Fibroblast of skin of scalp (primary cell): ENCODE data around the gene USE1.

ENCODE experiments used
- DNase-seq: peaks from one replicate; pipeline ENCODE4 v3.0.0-alpha.2; 2013

Gene USE1

DNA sequence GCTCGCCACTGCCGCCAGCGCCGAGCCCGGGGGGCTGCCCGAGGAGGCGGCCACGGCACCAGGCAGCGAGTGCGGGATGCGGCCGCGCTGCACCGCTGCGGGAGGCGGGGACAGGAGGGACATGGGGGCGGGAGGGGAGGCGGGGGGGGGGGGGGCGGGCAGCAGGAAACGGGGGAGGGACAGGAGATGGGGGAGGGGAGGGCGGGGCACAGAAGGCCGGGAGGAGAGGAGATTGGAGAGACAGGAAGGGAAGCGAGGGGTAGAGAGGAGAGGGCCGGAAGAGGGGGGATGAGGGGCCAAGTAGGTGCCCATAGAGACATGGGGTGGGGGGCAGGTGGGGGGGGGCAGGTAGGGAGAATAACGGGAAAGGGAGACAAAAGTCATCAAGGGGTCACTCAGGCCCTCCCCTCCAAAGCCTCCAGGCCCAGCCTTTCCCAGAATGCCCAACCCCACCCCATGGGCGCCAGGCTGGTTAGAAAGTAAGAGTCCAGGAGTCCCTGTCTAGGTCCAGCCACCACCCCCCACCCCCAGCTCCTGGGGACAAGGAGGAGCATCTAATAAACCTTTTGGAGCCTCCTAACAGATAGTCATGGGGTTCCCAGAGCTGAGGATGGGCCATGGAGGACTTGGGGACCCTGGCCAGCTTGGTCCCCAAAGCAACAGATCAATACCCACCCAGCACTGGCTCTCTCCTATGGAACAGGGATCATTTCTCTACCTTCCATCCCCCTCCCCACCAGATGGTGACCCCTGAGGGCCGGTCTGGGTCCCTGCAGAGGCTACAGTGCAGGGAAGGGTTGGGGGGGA is 21.0 kb downstream of the USE1 start:
- peak; percentile 61 for DNase-seq

DNA sequence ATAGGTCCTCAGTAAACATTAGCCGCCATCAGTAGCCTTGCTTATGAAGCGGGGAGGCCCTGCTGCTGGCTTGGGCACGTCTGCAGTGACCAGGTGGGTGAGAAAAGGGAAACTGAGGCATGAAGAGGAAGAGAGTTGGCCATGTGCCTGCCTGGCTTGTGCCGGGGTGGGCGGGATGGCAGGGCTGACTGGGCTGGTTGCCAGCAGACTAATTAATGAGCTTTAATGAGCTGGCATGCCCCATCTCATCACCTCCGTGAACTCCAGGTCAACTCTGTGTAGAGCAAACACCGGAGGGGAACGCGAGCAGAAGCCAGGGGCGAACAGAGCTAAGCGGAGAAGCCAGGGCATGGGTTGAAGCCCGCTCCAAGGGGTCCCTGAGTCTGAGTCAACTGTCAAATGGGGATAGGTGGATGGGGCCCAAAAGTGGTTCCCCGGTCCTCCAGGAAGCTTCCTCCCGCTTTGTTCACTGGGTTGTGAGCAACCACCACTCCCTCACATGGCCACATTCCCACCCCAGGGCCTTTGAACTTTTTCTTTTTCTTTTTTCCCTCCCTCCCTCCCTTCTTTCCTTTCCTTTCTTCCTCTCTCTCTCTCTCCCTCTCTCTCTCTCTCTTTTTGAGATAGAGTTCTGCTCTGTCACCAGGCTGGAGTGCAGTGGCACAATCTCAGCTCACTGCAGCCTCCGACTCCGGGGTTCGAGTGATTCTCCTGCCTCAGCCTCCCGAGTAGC is 21.8 kb downstream of the USE1 start:
- DNase-seq: no peak

DNA sequence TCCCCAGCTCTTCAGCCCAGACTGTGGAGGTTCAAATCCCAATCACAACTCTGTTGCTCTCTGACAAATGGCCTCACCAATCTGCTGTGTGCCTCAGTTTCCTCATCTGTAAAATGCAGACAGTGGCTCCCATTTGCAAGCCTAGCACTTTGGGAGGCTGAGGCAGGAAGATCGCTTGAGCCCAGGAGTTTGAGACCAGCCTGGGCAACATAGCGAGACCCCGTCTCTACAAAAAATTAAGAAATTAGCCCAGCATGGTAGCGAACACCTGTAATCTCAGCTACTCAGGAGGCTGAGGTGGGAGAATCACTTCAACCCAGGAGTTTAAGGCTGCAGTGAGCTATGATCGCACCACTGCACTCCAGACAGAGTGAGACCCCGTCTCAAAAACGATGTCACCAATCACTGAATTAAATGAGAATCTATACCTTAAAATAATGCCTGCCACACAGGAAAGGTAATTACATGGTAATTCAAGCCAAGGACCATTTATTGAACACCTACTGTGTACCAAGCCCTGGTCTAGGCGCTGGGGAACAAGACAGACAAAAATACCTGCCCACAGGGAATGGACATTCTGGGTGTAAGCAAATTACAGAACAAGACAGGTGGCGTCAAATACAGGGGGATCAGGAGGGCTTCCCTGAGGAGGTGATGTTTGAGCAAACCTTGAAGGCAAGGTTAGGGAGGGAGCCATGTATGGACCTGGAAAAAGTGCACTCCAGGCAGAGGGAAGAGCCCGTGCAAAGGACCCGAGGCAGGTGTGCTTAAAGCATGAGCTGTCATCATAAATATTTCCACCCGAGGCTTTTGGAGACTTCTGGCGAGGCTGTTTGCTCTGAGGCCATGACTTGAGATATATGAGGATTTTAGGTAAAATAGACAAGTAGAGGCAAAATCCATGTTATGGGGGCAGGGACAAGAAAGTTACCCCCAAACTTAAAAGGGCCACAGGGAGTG is 22.9 kb downstream of the USE1 start:
- no peak for DNase-seq

DNA sequence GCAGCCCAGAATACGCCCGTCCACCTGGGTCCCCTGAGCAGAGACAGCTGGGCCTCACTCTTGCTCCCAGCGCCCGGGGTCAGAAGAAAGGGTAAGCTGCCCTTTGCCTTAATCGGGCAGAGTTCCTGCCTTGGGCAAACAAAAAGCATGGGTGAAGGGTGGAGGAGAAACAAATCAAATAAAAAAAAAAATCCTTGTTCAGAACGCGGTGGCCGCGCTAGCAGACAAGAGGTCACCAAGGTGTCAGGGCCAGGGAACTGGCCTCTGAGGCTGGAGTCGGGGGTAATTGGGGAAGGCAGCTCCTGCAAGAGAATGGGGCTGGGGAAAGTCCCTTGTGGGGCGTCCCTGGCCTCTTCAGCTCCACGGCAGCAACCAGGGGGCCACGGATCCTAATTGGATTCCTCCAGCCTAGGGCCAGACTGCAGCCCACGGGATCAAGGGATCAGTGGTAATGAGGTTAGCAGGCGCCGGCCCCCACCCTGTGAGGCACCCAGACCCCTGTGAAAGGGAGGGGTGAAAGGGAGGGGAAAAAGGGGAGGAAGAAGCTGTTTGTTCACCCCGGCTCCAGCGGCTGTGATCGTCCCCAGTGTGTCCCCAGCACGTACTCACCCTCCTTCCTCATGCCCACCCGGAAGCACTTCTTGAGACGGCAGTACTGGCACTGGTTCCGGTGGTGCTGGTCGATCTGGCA is 25.1 kb downstream of the USE1 start:
- DNase-seq: no peak

DNA sequence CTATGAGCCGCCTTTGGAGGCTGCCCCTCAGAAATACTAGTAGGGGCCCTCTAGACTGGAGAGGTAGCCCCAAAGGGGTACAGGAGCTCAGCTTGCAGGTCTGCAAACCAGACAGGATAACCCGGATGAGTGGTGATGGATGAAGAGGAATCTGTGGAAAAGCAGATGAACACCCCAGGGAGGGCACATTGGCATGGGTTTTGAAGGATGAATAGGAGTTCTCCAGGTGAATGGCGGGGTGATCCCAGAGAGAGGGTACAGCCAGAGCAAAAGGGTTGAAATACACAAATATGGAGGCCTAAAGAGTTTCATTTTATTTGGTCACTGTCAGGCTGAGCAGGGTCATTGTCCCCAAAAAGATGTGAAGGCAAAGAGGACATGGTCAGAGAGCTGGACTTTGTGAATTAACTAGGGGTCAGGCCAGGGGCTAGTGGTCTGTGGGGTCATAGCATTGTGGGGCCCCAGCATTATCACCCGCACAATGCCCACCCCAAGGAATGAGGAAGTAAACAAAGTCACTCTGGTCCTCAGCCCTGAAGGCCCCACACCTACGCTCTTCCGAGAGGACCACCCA is 25.8 kb downstream of the USE1 start:
- no peak for DNase-seq

DNA sequence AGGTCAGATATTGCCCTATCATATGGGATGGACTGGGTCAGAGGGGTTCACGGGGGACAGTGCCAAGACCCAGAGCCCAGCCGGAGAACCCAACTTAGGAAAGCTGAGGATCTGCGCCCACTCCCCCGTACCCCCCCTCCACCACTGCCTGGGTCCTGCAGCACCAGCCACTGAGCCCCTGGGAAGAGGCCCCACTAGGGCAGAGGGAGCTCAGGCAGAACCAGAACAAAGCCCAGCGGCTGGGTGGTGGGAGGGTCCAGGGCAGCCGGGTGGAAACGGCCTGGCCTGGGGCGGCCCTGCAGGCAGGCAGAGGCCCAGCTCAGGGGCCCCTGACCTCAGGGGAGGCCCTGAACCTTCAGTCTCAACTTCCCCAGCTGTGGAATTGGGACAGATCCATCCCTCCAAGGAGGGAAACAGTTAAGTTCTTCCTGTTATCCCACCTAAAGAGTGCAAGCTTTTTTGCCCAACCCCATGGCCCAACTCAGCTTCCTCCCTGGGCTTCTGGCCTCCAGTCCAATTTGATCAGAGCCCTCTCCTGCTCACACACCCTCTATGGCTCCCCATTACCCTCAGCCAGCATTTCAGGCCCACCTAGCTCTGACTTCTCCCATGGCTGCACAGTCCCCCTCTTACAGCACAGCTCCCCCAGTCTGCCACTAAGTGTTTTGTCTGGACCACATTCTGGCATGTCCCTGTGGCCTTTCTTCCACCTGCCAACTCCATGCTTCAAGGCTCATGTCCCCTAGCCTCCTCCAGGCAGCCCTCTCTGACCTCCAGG is 27.5 kb downstream of the USE1 start:
- no peak for DNase-seq

DNA sequence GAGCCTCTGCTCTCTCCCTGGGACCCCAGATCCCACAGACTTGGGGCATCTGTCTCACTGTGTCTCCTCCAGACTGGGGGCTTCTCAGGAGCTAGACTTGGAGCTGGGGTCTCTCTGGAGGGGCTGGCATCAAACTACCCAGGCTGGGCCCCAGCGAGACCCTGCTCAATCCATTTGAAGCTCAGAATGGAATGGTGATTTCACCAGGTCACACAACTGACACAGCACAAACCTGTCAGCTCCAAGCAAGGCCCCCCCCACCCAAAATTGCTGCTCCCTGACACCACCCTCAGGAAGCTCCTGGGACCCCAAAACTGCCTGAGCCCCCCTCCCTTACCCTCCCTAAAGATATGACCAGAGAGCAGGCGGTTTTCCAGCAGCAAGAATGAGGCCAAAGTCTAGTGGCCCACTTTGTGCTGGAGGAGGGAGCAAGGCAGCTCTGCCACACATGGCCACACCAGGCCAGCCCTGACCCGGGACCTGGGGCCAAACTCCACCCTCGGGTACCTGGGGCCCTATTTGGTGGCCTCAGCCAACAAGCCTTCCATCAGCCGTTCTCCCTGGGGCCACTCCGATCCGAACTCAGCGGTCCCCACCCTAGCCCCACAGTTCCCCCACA is 28.2 kb downstream of the USE1 start:
- DNase-seq: no peak

DNA sequence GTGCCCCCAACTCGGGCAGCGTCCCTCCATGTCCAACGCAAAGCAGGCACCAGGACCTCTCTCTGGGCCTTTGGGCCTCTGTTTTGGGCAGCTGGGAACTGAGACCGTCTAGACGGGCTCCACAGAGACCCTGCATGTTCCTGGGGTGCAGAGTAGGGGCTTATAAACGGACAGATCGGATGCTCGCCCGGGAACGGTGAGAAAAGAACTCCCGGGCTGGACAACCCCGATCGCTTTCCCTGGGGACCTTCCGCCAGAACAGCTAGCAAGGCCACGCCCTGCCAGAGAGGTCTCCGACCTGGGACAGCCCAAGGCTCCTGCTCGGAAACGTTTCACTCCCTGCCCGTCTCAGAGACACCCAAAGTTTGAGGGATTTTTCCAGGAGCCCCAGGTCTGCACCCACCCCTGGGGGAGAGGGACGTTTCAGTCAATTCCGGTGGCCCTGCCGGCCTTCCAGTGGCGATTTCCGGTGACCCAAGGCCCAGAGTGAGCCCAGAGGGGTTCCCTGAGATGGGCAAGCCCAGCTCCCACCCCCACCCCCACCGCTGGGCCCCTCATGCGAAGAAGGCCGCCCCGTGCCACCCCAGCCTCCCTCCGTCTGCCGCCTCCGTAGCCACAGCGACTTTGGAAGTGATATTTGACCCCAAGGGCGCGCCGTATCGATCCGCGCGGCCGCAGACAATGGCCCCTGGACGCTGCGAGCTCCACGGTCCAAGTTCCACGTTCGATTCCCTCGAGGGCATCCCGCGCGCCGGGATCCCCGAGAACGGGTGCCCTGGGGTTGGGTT is 28.9 kb downstream of the USE1 start:
- DNase-seq: peak; percentile 36

DNA sequence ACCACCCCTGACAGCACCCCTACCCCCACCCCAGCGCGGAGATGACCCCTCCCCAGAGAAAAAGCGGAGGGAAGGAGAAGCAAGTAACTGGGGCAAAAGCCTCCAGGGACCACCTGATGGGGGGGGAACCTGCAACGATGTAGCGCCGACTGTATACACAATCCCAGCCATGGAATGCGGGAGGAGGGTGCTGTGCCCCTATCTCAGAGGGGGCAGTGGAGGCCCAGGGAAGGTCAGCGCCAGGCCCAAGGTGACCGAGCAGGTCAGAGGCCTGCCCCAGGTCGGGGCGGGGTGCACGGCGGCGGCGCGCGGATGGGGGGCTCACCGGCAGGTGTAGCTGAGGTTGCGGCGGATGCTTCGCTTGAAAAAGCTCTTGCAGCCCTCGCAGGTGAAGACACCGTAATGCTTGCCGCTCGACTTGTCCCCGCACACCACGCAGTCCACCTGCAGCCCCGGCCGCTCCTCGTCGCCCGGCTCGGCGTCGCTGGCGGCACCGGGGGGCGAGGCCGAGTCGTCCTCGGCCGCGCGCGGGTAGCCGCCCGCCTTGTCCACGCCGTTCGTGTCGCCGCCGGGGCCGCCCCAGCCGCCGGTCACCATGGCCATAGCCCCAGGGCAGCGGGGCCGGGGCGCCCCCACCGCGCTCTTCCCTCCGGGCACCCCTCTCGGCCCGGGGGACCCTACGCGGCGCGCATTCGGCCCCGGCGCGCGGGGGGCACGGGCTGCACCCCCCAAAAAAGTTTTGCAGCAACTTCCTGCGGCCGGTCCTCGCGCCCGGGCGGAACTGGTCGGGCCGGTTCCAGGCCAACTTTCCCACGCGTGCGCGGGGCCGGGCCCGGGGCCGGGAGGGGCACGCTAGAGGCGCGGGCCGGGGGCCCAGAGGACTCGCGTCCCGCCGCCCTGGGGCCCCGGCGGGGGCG is 29.7 kb downstream of the USE1 start:
- no peak for DNase-seq

DNA sequence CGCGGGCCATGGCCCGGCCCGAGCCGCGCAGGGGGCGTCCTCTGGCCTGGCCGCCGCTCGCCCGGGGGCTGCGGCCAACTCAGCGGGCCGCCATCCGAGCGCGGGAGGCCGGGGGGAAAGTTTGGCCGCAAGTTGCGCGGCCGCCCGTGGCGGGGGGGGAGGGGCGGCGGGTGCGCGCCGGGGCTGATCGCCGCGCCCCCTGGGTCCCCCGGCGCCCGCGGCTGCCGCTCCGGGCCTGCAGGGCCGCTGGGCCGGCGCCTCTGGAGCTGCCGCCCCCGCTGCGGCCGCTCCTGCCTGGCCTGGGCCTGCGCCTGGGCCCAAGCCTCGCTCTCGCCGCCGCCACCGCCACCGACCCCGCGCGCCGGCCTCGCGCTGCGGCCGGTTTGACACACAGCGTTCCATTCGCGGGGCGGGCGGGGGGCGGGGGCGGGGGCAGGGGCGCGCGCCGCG is 30.4 kb downstream of the USE1 start, which contains the start of gene NR2F6:
Gene NR2F6 (minus strand): TSS at position 385 of the 450 bp plus-strand sequence. CDS start 699 bp downstream, outside the sequence.
- no peak for DNase-seq

DNA sequence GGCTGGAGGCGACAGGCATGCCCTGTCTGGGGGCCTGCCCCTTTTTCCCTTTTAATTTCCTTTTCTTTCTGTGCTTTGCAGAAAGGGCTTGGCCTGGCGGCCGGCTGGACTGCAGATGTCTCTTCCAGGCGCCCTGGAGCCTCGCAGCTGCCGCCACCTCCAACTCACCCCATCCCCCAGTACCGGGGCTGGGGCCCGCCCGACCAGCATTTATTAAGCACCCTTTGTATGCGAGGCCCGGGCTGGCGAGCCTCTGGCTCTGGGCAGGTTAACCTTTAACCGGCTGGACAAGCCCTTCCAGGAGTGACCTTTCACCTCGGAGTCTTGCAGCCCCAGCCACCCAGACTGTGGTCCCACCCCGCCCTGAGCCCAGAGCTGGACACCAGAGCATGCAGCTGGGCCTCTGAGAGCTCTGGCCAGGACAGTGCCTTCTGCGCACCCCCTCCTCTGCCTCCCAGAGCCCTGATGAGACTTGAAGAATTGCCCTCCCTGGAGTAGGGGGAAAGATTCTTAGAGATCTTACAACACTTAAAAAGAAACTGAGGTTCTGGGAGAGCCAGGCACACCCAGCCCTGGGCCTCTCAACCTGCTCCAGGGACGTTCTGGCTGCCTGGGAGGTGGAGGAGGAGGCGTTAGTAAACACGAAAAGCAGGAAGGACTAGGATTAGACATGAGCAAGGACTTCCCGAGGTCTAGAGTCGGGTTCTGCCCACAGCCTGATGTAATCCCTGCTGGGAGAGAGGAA is 31.7 kb downstream of the USE1 start:
- peak; percentile 18 for DNase-seq

DNA sequence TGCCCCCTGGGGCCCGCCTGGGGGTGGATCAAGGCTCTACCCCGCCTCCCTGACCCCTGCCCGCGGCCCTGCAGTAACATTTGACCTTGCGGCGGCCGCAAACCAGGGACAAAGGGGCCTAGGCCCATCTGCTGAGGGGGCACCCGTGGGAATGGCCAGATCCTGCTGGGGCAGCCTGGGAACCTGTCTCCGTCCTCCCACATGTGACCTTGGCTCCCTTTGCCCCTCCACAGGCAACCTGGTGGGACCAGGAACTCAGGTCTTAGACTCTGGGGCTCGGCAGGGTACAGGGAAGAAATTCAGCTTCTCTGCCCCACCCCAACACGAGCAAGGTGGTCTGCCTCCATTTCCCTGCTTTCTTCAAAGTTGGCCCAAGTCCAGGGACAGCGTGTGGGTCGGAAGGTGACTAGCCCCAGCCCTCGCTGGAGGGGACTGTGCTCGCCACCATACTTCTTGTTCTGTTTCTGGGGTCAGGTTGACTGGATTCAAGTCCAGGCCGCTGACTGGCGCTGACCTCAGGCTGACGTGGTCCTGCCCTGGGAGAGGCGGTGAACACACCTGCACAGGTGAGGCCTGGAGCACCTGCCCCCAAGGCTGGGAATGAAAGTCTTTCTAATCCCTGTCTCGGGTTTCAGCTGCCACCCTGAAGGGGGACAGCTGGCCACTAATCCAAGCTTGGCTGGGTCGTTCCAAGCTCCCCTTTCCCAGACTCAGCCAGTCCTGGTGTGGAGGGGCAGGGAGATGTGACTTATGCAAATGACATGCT is 33.0 kb downstream of the USE1 start:
- DNase-seq: no peak

DNA sequence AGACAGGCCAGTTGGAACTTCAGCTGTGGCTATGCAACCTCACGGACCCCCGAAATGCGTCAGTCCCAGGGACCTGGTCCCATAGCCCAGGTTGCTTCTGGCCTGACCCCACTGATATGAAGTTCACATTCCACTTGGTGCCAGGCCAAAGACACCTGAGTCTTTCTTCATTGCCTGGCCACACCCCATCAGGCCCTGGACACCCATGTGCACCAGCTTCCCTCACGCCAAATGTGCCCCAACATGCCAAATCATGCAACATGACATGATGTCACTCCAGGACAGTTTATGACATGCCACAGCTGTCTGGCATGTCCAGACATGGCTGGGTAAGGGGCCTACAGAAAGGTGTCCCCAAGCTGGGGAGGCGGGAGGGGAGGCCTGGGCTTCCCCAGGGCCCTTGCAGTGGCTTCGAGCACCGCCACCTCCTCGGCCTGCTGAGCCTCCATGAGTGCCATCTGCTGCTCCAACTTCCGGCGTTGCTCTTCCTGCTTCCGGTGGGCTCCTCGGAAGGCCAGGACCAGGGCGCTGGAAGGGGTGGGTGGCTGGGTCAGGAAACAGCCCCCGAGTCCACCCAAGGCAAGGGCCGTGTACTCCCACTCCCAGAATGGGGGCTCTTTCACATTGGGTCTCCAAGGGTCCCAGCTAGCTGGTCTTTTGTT is 34.9 kb downstream of the USE1 start:
- DNase-seq: no peak

DNA sequence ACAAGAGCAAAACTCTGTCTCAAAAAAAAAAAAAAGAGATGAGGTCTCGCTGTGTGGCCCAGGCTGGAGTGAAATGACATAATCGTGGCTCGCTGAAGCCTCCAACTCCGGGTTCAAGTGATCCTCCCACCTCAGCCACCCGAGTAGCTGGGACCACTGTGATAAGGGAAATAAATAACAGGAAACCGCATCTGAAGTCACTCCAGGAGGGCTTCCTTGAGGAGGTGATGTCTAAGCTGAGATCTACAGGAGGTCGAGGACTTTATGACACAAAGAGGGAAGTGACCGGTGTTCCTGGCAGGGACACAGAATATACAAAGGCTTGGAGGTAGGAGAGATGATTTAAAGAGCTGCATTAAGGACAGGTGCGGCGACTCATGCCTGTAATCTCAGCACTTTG is 39.5 kb downstream of the USE1 start:
- DNase-seq: no peak

DNA sequence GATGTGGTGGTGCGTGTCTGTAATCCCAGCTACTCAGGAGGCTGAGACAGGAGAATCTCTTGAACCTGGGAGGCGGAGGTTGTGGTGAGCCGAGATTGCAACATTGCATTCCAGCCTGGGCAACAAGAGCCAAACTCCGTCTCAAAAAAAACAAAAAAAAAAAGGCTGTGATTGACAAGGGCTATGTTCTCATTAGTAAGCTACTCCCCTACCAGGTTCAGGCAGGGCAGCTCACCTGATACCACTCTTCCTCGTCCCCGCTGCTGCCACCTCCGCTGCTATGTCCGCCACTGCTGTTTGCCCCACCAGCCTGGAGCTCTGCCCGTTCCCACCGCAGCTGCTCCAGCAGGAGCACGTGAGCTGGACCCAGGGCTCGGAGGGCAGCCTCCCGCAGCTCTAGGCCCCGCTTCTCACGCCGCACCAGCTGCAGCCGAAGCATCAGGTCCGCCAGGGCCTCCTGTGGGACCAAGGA is 40.0 kb downstream of the USE1 start:
- no peak for DNase-seq

DNA sequence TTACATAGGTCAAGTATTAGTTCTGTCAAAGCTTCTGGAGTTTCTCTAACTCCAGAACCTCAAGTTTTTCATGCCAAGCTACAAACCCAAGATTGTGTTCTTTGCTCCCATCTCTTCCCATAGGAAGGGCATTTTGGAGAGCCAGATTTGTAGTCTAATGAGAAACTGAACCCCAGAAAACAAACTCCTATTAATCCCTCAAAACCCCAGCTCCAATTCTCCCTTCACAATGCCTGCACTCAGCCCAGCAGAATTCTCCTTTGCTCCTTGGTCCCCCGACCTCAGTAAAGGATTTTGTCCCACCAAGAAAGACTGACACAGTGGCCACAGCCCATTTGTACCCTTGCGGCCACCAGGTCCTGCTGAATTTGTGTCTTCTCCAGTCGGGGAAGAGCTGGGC is 41.0 kb downstream of the USE1 start:
- no peak for DNase-seq
